Neuronal stem cell (in vitro differentiated cells): Measurements from ENCODE around the gene GGT6.
A peak's percentile ranks its signal among the peaks of the same experiment; 100 is the strongest.

Source experiments
- DNase-seq: peaks from one replicate; pipeline ENCODE4 v3.0.0-alpha.2; 2013; ENCODE audit warnings: low spot score
- H2AFZ ChIP-seq: one replicate; pipeline ENCODE4 v1.6.1; 2013; ENCODE audit warnings: mild to moderate bottlenecking, low read length, inconsistent platforms
- H2AK5ac ChIP-seq: 2 replicates; pipeline ENCODE4 v1.6.1; 2013; ENCODE audit warnings: low read depth, mild to moderate bottlenecking, inconsistent platforms, low read length, moderate library complexity, mixed read lengths
- H2BK120ac ChIP-seq: 2 replicates; pipeline ENCODE4 v1.6.1; 2013; ENCODE audit warnings: low read depth, mild to moderate bottlenecking, inconsistent platforms, low read length, moderate library complexity, mixed read lengths
- H2BK12ac ChIP-seq: one replicate; pipeline ENCODE4 v1.6.1; 2013; ENCODE audit warnings: low read length, inconsistent platforms
- H2BK15ac ChIP-seq: 2 replicates; pipeline ENCODE4 v1.6.1; 2013; ENCODE audit warnings: mild to moderate bottlenecking, low read length, inconsistent platforms, mixed read lengths
- H2BK5ac ChIP-seq: one replicate; pipeline ENCODE4 v1.6.1; 2013; ENCODE audit warnings: inconsistent platforms, mild to moderate bottlenecking, low read length, moderate library complexity
- H3K14ac ChIP-seq: one replicate; pipeline ENCODE4 v1.6.1; 2013; ENCODE audit warnings: low read length, inconsistent platforms
- H3K18ac ChIP-seq: 2 replicates; pipeline ENCODE4 v1.6.1; 2013; ENCODE audit warnings: low read length, inconsistent platforms
- H3K23ac ChIP-seq: 2 replicates; pipeline ENCODE4 v1.6.1; 2013; ENCODE audit warnings: low read depth, mild to moderate bottlenecking, mixed read lengths, low read length, inconsistent platforms; ENCODE audit not compliant: poor library complexity
- H3K27ac ChIP-seq: replicated peaks from 3 replicates; pipeline ENCODE4 v1.5.1; 2013; ENCODE audit warnings: low read length, inconsistent platforms
- H3K27me3 ChIP-seq, 3 experiments: 2 replicates each; pipeline ENCODE4 v1.6.1; 2013; ENCODE audit warnings: low read length in 3 of 3, mild to moderate bottlenecking in 2 of 3, inconsistent platforms in 1 of 3, low read depth in 1 of 3, mixed read lengths in 1 of 3, moderate library complexity in 1 of 3; ENCODE audit not compliant: control insufficient read depth in 3 of 3, insufficient read depth in 3 of 3
- H3K36me3 ChIP-seq, 2 donors: replicated peaks in 1 of 2; 2 replicates each; pipeline ENCODE4 v1.6.1; 2013; ENCODE audit warnings: low read length in 2 of 2; ENCODE audit not compliant: control insufficient read depth in 2 of 2, insufficient read depth in 2 of 2
- H3K4ac ChIP-seq: 2 replicates; pipeline ENCODE4 v1.6.1; 2013; ENCODE audit warnings: inconsistent platforms, mild to moderate bottlenecking, low read length, moderate library complexity
- H3K4me1 ChIP-seq, 2 donors: 1 replicate in 1 of 2; 2 replicates in 1 of 2; pipeline ENCODE4 v1.6.1; 2013; ENCODE audit warnings: low read length in 2 of 2, low read depth in 1 of 2; ENCODE audit not compliant: control insufficient read depth in 2 of 2, insufficient read depth in 1 of 2
- H3K4me2 ChIP-seq: one replicate; pipeline ENCODE4 v1.6.1; 2013; ENCODE audit warnings: mild to moderate bottlenecking, low read length, inconsistent platforms; ENCODE audit not compliant: insufficient read depth, poor library complexity, severe bottlenecking
- H3K4me3 ChIP-seq, 2 donors: 2 replicates each; pipeline ENCODE4 v1.5.1; 2013; ENCODE audit warnings: low read length in 2 of 2, mild to moderate bottlenecking in 2 of 2, inconsistent platforms in 1 of 2, moderate library complexity in 1 of 2
- H3K79me1 ChIP-seq: one replicate; pipeline ENCODE4 v1.6.1; 2013; ENCODE audit warnings: low read depth, mild to moderate bottlenecking, inconsistent platforms, low read length, moderate library complexity
- H3K9ac ChIP-seq: one replicate; pipeline ENCODE4 v1.6.1; 2013; ENCODE audit warnings: mild to moderate bottlenecking, low read depth, low read length, inconsistent platforms; ENCODE audit not compliant: poor library complexity
- H3K9me3 ChIP-seq, 2 donors: replicated peaks in 1 of 2; 2 replicates each; pipeline versions ENCODE3 to v1.6.1; 2013; ENCODE audit warnings: low read length in 2 of 2, mild to moderate bottlenecking in 2 of 2, inconsistent platforms in 1 of 2, low read depth in 1 of 2, mixed read lengths in 1 of 2, moderate library complexity in 1 of 2; ENCODE audit not compliant: control insufficient read depth in 2 of 2, insufficient read depth in 1 of 2
- H4K8ac ChIP-seq: one replicate; pipeline ENCODE4 v1.6.1; 2013; ENCODE audit warnings: low read depth, mild to moderate bottlenecking, inconsistent platforms, low read length, moderate library complexity
- H4K91ac ChIP-seq: one replicate; pipeline ENCODE4 v1.6.1; 2013; ENCODE audit warnings: low read length, low read depth, mild to moderate bottlenecking, inconsistent platforms; ENCODE audit not compliant: poor library complexity
- WGBS, 2 donors: extraction: QIAGEN DNeasy Blood & Tissue Kit; methylation state at CpG; one replicate each; pipeline ENCODE4 v1.1.7; 2013; ENCODE audit warnings: missing lambda C conversion rate in 2 of 2, mixed read lengths in 1 of 2; ENCODE audit not compliant: insufficient read length in 2 of 2, insufficient replicate concordance in 1 of 2; ENCODE audit errors: extremely low coverage in 2 of 2; 5-methylcytosine and 5-hydroxymethylcytosine counted together

GGT6 gene

GRCh38 chr17:4550534-4551039 lies 9.8 kb downstream of the GGT6 start:
- Histone ChIP-seq H4K8ac (no peak overlapping the region), H2BK5ac (no peak overlapping the region), H4K91ac (no peak overlapping the region), H2AFZ (no peak overlapping the region), H3K4me2 (no peak overlapping the region), H3K4me1 (peaks cover 6 to 9% of the 10 kb centered on the region in 2 donors), H3K27ac (no peak overlapping the region), H3K4ac (no peak overlapping the region), H3K9me3 (no peaks in the 10 kb centered on the region), H2BK12ac (no peak overlapping the region), H3K4me3 (no peak overlapping the region), H2AK5ac (no peak overlapping the region), H2BK120ac (no peak overlapping the region), H2BK15ac (no peak overlapping the region), H3K18ac (no peak overlapping the region), H3K79me1 (peaks cover 11% of the 10 kb centered on the region), H3K27me3 (no peaks in the 10 kb centered on the region), H3K36me3 (peaks cover 47 to 80% of the 10 kb centered on the region in 2 donors), H3K23ac (no peak overlapping the region), H3K14ac (no peak overlapping the region), H3K9ac (no peak overlapping the region)
- DNase-seq = no peak
- no CpG with 5 or more reads among the region's 16 CpGs for WGBS, 2 donors

GRCh38 chr17:4549781-4550533 lies 10.4 kb downstream of the GGT6 start:
- H4K8ac ChIP-seq = no peak overlapping the region
- no peak overlapping the region for H2BK5ac ChIP-seq
- no peak overlapping the region for H3K4ac ChIP-seq
- no peak overlapping the region for H3K18ac ChIP-seq
- no peak overlapping the region for H2BK12ac ChIP-seq
- no peak overlapping the region for H3K23ac ChIP-seq
- H3K4me3 ChIP-seq = no peak overlapping the region
- no peaks in the 10 kb centered on the region for H3K9me3 ChIP-seq
- no peak overlapping the region for H3K4me2 ChIP-seq
- no peak overlapping the region for H2BK120ac ChIP-seq
- H3K14ac ChIP-seq = no peak overlapping the region
- H2BK15ac ChIP-seq = no peak overlapping the region
- peaks cover 10% of the 10 kb centered on the region for H3K79me1 ChIP-seq
- no peak overlapping the region for H2AK5ac ChIP-seq
- DNase-seq = no peak
- H2AFZ ChIP-seq = no peak overlapping the region
- no peak overlapping the region for H3K9ac ChIP-seq
- no peak overlapping the region for H3K27ac ChIP-seq
- H4K91ac ChIP-seq = no peak overlapping the region
- H3K27me3 ChIP-seq = no peaks in the 10 kb centered on the region
- WGBS, 2 donors = no CpG with 5 or more reads among the region's 25 CpGs
- H3K36me3 ChIP-seq = peaks cover 49 to 80% of the 10 kb centered on the region in 2 donors
- peaks cover 6 to 9% of the 10 kb centered on the region in 2 donors for H3K4me1 ChIP-seq

DNA sequence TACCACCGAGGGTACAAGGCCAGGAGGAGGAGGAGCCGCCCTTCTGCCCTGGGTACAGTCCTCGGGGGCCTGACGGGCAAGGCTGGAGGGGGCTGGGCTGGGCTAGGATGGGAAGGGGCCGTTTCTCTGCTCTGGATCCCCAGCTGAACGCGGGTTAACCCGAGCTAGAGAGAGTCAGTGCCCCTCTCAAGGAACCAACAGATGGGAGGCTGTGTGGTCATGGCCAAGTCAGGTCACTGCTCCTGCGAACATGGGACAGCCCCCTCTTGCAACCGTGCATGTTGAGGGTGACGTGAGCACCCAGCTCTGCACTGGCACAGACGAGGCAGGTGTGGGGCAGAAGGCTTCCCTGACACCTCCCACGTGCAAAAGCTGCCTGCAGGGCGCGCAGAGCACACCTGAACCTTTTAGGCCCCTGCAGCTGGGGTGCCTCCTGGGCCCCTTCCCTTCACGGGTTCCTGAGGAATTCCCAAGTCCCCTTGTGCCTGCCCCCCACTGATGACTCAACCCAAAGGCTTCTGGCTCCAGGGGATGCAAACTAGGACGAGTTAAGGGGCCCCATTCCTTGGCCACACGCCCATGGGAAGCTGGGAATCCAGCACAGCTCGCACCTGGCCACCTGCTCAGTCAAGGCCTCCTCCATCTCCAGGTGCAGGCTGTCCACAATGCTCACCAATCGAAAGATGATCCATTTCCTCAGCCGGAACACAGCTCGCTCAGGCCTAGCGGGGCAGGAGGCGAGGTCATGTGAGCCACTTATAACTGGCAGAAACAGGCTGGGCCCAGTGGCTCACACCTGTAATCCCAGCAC lies 11.5 kb downstream of the GGT6 start:
- Histone ChIP-seq H3K4me2 (no peak overlapping the region), H2BK5ac (peak overlapping the region; percentile 53), H3K27ac (no peak overlapping the region), H4K8ac (no peak overlapping the region), H2AFZ (no peak overlapping the region), H3K4me3 (no peak overlapping the region), H2BK120ac (no peak overlapping the region), H3K9me3 (no peaks in the 10 kb centered on the region), H3K36me3 (peaks cover 53 to 81% of the 10 kb centered on the region in 2 donors), H2BK12ac (no peak overlapping the region), H3K4ac (no peak overlapping the region), H3K27me3 (no peaks in the 10 kb centered on the region), H3K23ac (peak overlapping the region; percentile 43), H2BK15ac (no peak overlapping the region), H3K9ac (no peak overlapping the region), H3K4me1 (peaks cover 2 to 3% of the 10 kb centered on the region in 2 donors), H3K79me1 (peaks cover 7% of the 10 kb centered on the region), H4K91ac (no peak overlapping the region), H3K18ac (no peak overlapping the region), H2AK5ac (no peak overlapping the region), H3K14ac (peak overlapping the region; percentile 56)
- no peak for DNase-seq
- no CpG with 5 or more reads among the region's 24 CpGs for WGBS, 2 donors

GRCh38 chr17:4548061-4548461 lies 12.3 kb downstream of the GGT6 start:
- H3K4ac ChIP-seq = no peak overlapping the region
- WGBS, 2 donors = no CpG with 5 or more reads among the region's 18 CpGs
- no peak overlapping the region for H3K4me2 ChIP-seq
- H3K18ac ChIP-seq = no peak overlapping the region
- no peak overlapping the region for H3K4me3 ChIP-seq
- H2BK15ac ChIP-seq = no peak overlapping the region
- H2AFZ ChIP-seq = no peak overlapping the region
- peak overlapping the region; percentile 53 for H2BK5ac ChIP-seq
- no peak overlapping the region for H3K23ac ChIP-seq
- H3K27me3 ChIP-seq = no peaks in the 10 kb centered on the region
- H4K8ac ChIP-seq = no peak overlapping the region
- no peak overlapping the region for H3K9ac ChIP-seq
- no peak overlapping the region for H3K14ac ChIP-seq
- no peak overlapping the region for H3K27ac ChIP-seq
- H2BK12ac ChIP-seq = no peak overlapping the region
- H3K4me1 ChIP-seq = peaks cover 0 to 3% of the 10 kb centered on the region in 2 donors
- H3K9me3 ChIP-seq = no peaks in the 10 kb centered on the region
- no peak for DNase-seq
- peaks cover 7% of the 10 kb centered on the region for H3K79me1 ChIP-seq
- H2BK120ac ChIP-seq = no peak overlapping the region
- H2AK5ac ChIP-seq = no peak overlapping the region
- H3K36me3 ChIP-seq = peaks cover 53 to 81% of the 10 kb centered on the region in 2 donors
- H4K91ac ChIP-seq = no peak overlapping the region
